GM12872 (cell line): Measurements from ENCODE around the gene DHX29.

Source experiments
- TF ChIP-seq, protein P1 (sequence below): IDR thresholded peaks from 3 replicates; pipeline ENCODE4 v1.5.1; 2011; ENCODE audit warnings: low read depth, mild to moderate bottlenecking, low read length, moderate library complexity; ENCODE audit not compliant: insufficient read depth

The DHX29 gene

GRCh38 chr5:55327281-55327680, 19.8 kb upstream of the DHX29 start:
- TF ChIP-seq, protein P1, sequence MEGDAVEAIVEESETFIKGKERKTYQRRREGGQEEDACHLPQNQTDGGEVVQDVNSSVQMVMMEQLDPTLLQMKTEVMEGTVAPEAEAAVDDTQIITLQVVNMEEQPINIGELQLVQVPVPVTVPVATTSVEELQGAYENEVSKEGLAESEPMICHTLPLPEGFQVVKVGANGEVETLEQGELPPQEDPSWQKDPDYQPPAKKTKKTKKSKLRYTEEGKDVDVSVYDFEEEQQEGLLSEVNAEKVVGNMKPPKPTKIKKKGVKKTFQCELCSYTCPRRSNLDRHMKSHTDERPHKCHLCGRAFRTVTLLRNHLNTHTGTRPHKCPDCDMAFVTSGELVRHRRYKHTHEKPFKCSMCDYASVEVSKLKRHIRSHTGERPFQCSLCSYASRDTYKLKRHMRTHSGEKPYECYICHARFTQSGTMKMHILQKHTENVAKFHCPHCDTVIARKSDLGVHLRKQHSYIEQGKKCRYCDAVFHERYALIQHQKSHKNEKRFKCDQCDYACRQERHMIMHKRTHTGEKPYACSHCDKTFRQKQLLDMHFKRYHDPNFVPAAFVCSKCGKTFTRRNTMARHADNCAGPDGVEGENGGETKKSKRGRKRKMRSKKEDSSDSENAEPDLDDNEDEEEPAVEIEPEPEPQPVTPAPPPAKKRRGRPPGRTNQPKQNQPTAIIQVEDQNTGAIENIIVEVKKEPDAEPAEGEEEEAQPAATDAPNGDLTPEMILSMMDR: no peak

GRCh38 chr5:55325621-55326020, 18.1 kb upstream of the DHX29 start:
- TF ChIP-seq, protein P1: no peak

- TF ChIP-seq, protein P1: peak; percentile 54
These were observed 17.4 kb upstream of the DHX29 start for GRCh38 chr5:55324815-55325418.

DNA sequence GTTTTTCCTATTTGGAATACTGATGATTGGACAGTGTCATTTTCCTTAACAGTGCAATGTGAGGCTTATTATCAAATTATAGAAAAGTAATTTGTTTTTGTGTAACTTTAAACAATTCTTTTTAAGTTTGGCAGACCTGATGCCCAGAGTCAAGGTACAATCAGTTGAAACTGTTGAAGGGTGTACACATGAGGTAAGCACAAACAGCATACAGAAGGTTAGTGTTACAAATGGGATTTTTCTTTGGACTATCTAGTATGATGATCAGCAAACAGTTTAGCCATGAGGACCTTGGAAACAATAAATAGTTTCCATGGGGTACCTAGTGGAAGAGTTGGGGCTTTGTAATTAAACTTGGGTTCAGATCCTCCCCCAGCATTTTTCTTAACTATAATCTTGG, 16.5 kb upstream of the DHX29 start:
- TF ChIP-seq, protein P1: no peak

GRCh38 chr5:55320571-55320970, 13.1 kb upstream of the DHX29 start:
- TF ChIP-seq, protein P1: no peak

- TF ChIP-seq, protein P1: no peak
These were observed 12.0 kb upstream of the DHX29 start for GRCh38 chr5:55319491-55319890.

GRCh38 chr5:55316837-55317236, 9.3 kb upstream of the DHX29 start:
- TF ChIP-seq, protein P1: no peak
